IMR-90 (cell line): ENCODE results near the gene EVA1C. TPM values are rescaled to one million over a fixed set of nuclear protein-coding genes. Genes with fewer than 3 reads are reported as not detected.

Experiments
- ATAC-seq: fragments of 200-7000 bp; cut with Tn5 transposase; 2 replicates; pipeline ENCODE4 v1.9.1; 2020; ENCODE audit warnings: low read depth, mild to moderate bottlenecking, moderate library complexity
- BruUV-seq: library from RNA; stranded (reverse); fragments of 400-500 nt; replicated peaks from 2 replicates; lab custom pipeline; 2021; lab: Mats Ljungman, UMichigan
- CTCF ChIA-PET: fragments of 300-600 bp; formaldehyde crosslinking; extraction: SDS; loops from one replicate; lab custom pipeline; 2021; ENCODE audit warnings: antibody characterized with exemption; lab: Yijun Ruan, JAX
- POLR2A ChIA-PET: fragments of 300-600 bp; sonication (Branson Sonifier 250); formaldehyde crosslinking; loops from one replicate; lab custom pipeline; 2022; ENCODE audit warnings: antibody characterized with exemption; ENCODE audit not compliant: unreplicated experiment; lab: Charles Lee
- DNase-seq: peaks from one replicate; pipeline ENCODE4 v3.0.0; 2013
- H2AFZ ChIP-seq: replicated peaks from 2 replicates; pipeline ENCODE3; 2013; ENCODE audit warnings: low read length, mild to moderate bottlenecking; ENCODE audit not compliant: poor library complexity
- H2AK5ac ChIP-seq: 2 replicates; pipeline ENCODE4 v1.6.1; 2013; ENCODE audit warnings: low read depth, low read length, inconsistent platforms
- H2AK9ac ChIP-seq: replicated peaks from 2 replicates; pipeline ENCODE3; 2013; ENCODE audit warnings: mild to moderate bottlenecking, low read depth, low read length, moderate library complexity; ENCODE audit not compliant: poor library complexity
- H2BK120ac ChIP-seq: 2 replicates; pipeline ENCODE4 v1.6.1; 2013; ENCODE audit warnings: low read depth, low read length, inconsistent platforms
- H2BK15ac ChIP-seq: 3 replicates; pipeline ENCODE4 v1.6.1; 2013; ENCODE audit warnings: low read depth, low read length, inconsistent platforms
- H2BK20ac ChIP-seq: 2 replicates; pipeline ENCODE4 v1.6.1; 2013; ENCODE audit warnings: low read depth, mild to moderate bottlenecking, inconsistent platforms, low read length, moderate library complexity
- H2BK5ac ChIP-seq: 2 replicates; pipeline ENCODE4 v1.6.1; 2013; ENCODE audit warnings: mild to moderate bottlenecking, low read depth, low read length, inconsistent platforms; ENCODE audit not compliant: poor library complexity, severe bottlenecking
- H3K14ac ChIP-seq: replicated peaks from 2 replicates; pipeline ENCODE4 v1.6.1; 2013; ENCODE audit warnings: low read depth, low read length, inconsistent platforms
- H3K18ac ChIP-seq: 2 replicates; pipeline ENCODE4 v1.6.1; 2013; ENCODE audit warnings: low read depth, low read length, control low read depth
- H3K23ac ChIP-seq: 2 replicates; pipeline ENCODE4 v1.6.1; 2013; ENCODE audit warnings: low read depth, low read length, inconsistent platforms
- H3K27ac ChIP-seq: 2 replicates; pipeline ENCODE4 v1.5.1; 2013; ENCODE audit warnings: mild to moderate bottlenecking, control low read depth, low read length; ENCODE audit not compliant: insufficient read depth
- H3K27me3 ChIP-seq: 2 replicates; pipeline ENCODE4 v1.6.1; 2013; ENCODE audit warnings: low read length; ENCODE audit not compliant: control insufficient read depth, insufficient read depth
- H3K36me3 ChIP-seq: 2 replicates; pipeline ENCODE4 v1.6.1; 2013; ENCODE audit warnings: low read length, mixed read lengths; ENCODE audit not compliant: control insufficient read depth, insufficient read depth
- H3K4ac ChIP-seq: 2 replicates; pipeline ENCODE4 v1.6.1; 2013; ENCODE audit warnings: low read depth, low read length, inconsistent platforms
- H3K4me1 ChIP-seq: 2 replicates; pipeline ENCODE4 v1.6.1; 2013; ENCODE audit warnings: low read length, mixed read lengths; ENCODE audit not compliant: control insufficient read depth, insufficient read depth
- H3K4me2 ChIP-seq: 2 replicates; pipeline ENCODE4 v1.6.1; 2013; ENCODE audit warnings: low read depth, mild to moderate bottlenecking, control low read depth, low read length, moderate library complexity
- H3K4me3 ChIP-seq: 2 replicates; pipeline ENCODE4 v1.5.1; 2013; ENCODE audit warnings: low read depth, mild to moderate bottlenecking, control low read depth, low read length, moderate library complexity; ENCODE audit not compliant: insufficient read depth
- H3K56ac ChIP-seq: 2 replicates; pipeline ENCODE4 v1.6.1; 2013; ENCODE audit warnings: low read length, inconsistent platforms; ENCODE audit not compliant: insufficient read depth; ENCODE audit errors: extremely low read depth
- H3K79me1 ChIP-seq, 2 experiments: 2 replicates each; pipeline ENCODE4 v1.6.1; 2013; ENCODE audit warnings: low read length in 2 of 2, inconsistent platforms in 1 of 2, low read depth in 1 of 2
- H3K9ac ChIP-seq: 2 replicates; pipeline ENCODE4 v1.6.1; 2013; ENCODE audit warnings: low read depth, low read length, control low read depth
- H3K9me1 ChIP-seq: 2 replicates; pipeline ENCODE4 v1.6.1; 2013; ENCODE audit warnings: low read length, inconsistent platforms; ENCODE audit not compliant: insufficient read depth
- H3K9me3 ChIP-seq: 2 replicates; pipeline ENCODE4 v1.6.1; 2013; ENCODE audit warnings: low read length; ENCODE audit not compliant: control insufficient read depth, insufficient read depth
- H4K20me1 ChIP-seq: 2 replicates; pipeline ENCODE4 v1.6.1; 2013; ENCODE audit warnings: low read length, inconsistent platforms; ENCODE audit not compliant: insufficient read depth
- H4K5ac ChIP-seq: 2 replicates; pipeline ENCODE4 v1.6.1; 2013; ENCODE audit warnings: mild to moderate bottlenecking, low read depth, low read length, control low read depth
- H4K8ac ChIP-seq, 2 experiments: 2 replicates each; pipeline ENCODE4 v1.6.1; 2013; ENCODE audit warnings: low read depth in 2 of 2, low read length in 2 of 2, control low read depth in 1 of 2, inconsistent platforms in 1 of 2
- H4K91ac ChIP-seq: 2 replicates; pipeline ENCODE4 v1.6.1; 2013; ENCODE audit warnings: low read depth, low read length, inconsistent platforms; ENCODE audit not compliant: insufficient read depth
- CEBPB ChIP-seq: IDR thresholded peaks from 2 replicates; pipeline ENCODE4 v1.6.1; 2012; ENCODE audit warnings: low read depth, low read length, improper control_type of control experiment
- CHD1 ChIP-seq: IDR thresholded peaks from 2 replicates; pipeline ENCODE4 v1.6.1; 2012; ENCODE audit warnings: low read depth, low read length, improper control_type of control experiment
- MAFK ChIP-seq: IDR thresholded peaks from 2 replicates; pipeline ENCODE4 v1.6.1; 2012; ENCODE audit warnings: low read depth, low read length, improper control_type of control experiment
- NFE2L2 ChIP-seq: fragments of 150-350 bp; IDR thresholded peaks from 2 replicates; pipeline ENCODE4 v1.6.1; 2016; ENCODE audit warnings: low read depth, mild to moderate bottlenecking, low read length
- RAD21 ChIP-seq: IDR thresholded peaks from 2 replicates; pipeline ENCODE4 v1.6.1; 2012; ENCODE audit warnings: low read length, improper control_type of control experiment
- RCOR1 ChIP-seq: IDR thresholded peaks from 2 replicates; pipeline ENCODE4 v1.6.1; 2012; ENCODE audit warnings: mild to moderate bottlenecking, low read length, improper control_type of control experiment; ENCODE audit not compliant: insufficient replicate concordance
- RFX5 ChIP-seq: IDR thresholded peaks from 2 replicates; pipeline ENCODE4 v1.8.0; 2012; ENCODE audit warnings: low read depth, mild to moderate bottlenecking, low read length, moderate library complexity
- WGBS, 2 experiments: methylation state at CpG; one replicate each; pipeline versions ENCODE4 v1.1.5 to v1.1.7; 2013; ENCODE audit warnings: missing lambda C conversion rate in 2 of 2; ENCODE audit not compliant: insufficient read length in 1 of 2; ENCODE audit errors: extremely low coverage in 2 of 2; 5-methylcytosine and 5-hydroxymethylcytosine counted together
- dilution Hi-C: fragments of 300-500 bp; cut with HindIII; formaldehyde crosslinking; loops from one replicate; pipeline ENCODE4 v1.14.3; 2018; ENCODE audit warnings: low sequenced_read_pairs; ENCODE audit not compliant: unreplicated experiment
- in situ Hi-C: fragments of 300-500 bp; cut with MboI; formaldehyde crosslinking; loops from 3 replicates; pipeline ENCODE4 v1.14.3; 2019; ENCODE audit warnings: low sequenced_read_pairs, inconsistent platforms, mixed read lengths
- intact Hi-C: fragments of 100-400 bp; cut with micrococcal nuclease; formaldehyde crosslinking; loops from 2 replicates; pipeline ENCODE4 v1.10.0; 2022
- polyA plus RNA-seq, 3 experiments: library from polyadenylated mRNA; depleted of rRNA; stranded (reverse); fragments of >200 nt; gene quantifications; 2 replicates each; pipeline ENCODE4 v1.2.3, GENCODE V29; 2012; ENCODE audit warnings: low replicate concordance in 1 of 3
- total RNA-seq: library from RNA; depleted of rRNA; stranded (reverse); fragments of >200 nt; gene quantifications from 2 replicates; pipeline ENCODE4 v1.2.3, GENCODE V29; 2012

Gene EVA1C
- total and polyA plus RNA-seq, 2 of the 4 experiments (the other 2 are of a cell fraction), result 0.72 to 1.1 TPM

DNA sequence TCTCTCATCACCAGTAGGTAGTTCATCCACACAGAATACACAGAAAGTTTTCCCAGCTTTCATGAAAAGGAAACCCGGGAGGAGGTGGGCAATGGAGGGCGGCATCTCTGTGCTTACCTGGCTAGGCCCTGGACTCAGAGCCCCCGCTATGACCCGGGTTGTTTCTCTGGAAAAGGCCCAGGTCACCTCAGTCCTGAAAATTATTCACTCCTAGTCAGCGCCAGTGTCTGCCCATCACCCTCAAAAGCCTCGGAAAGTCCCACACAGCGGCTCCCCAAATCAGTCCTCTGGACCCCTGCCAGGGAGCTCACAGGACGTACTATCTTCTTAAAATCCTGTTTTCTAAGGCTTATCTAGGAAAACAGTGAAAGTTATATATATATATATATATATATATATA is 121.6 kb downstream of the EVA1C start:
- Histone ChIP-seq H3K36me3 (no peaks in the 10 kb centered on the region), H2AFZ (no peak overlapping the region), H3K18ac (no peak overlapping the region), H3K4me1 (no peaks in the 10 kb centered on the region), H4K20me1 (no peaks in the 10 kb centered on the region), H3K4me3 (no peak overlapping the region), H3K4me2 (no peak overlapping the region), H3K9ac (no peak overlapping the region), H3K14ac (no peak overlapping the region), H3K27me3 (no peaks in the 10 kb centered on the region; the same call in 1 of the 2 replicates), H3K56ac (no peak overlapping the region), H3K79me1 (no peaks in the 10 kb centered on the region), H3K9me1 (peaks cover 5% of the 10 kb centered on the region; the same call in 1 of the 2 replicates), H2AK9ac (no peak overlapping the region), H3K23ac (no peak overlapping the region), H3K9me3 (peaks cover 2% of the 10 kb centered on the region; the same call in 1 of the 2 replicates), H2BK20ac (no peak overlapping the region), H4K8ac (no peak overlapping the region), H2BK120ac (no peak overlapping the region), H2BK15ac (no peak overlapping the region), H3K4ac (no peak overlapping the region), H2AK5ac (no peak overlapping the region), H4K5ac (no peak overlapping the region), H4K91ac (no peak overlapping the region), H3K27ac (no peak overlapping the region), H2BK5ac (no peak overlapping the region)
- ChIA-PET CTCF (no interaction called here), POLR2A (no interaction called here)
- no TSS peak for BruUV-seq
- TF ChIP-seq CEBPB (no peak), RCOR1 (no peak), MAFK (no peak), RAD21 (no peak), CHD1 (no peak), RFX5 (no peak), NFE2L2 (no peak)
- no peak for DNase-seq
- in situ Hi-C loops, result no loop called here
- no peak for ATAC-seq
- intact Hi-C loops, result no loop called here
- WGBS, 2 experiments, result 82% methylated on average over 2 of the region's 8 CpGs; no CpG with 5 or more reads in 1 of the 2 experiments
- dilution Hi-C loops, result no loop called here
